ENCODE measurements around the gene DCLRE1C.
A peak's percentile ranks its signal among the peaks of the same experiment; 100 is the strongest.

DNA sequence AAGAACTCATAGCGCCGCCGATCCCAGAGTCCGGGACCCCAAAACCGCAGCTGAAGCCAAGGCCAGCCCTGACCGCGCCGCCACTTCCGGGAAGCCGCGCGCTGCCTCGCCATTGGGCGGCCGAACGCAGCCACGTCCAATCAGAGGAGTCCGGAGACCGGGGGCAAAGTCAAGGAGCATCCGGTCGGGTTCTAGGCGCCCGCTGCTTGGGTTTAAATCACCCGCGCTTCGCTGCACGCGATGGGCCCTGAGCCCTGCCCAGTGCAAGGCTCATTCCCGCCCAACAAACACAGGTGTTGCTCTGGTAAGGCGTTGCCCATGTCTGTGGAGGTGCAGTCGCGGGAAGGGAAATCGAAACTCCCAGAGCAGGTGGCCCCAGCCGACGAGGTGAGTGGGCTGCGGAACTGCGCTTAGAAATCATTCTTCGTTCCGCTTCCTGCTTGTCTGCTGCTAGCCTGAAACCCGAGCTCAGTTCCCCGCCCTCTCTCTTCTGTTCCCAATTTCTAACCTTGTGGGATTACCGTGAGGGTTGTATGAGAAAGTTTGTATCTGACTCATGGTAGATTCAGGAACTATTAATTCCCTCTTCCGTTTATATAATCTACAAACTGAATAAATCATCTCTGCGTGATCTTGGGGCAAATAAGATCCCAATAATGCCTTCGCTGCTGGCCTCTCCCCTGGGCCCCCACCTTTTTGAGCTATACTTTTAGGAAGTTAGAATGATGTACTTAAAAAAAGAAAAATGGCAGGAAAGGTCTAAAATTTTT is at the start of gene DCLRE1C:
- peak in 2 of 4 donors; percentile 50 to 60 for TF ChIP-seq POLR2A (IDR thresholded peaks at IDR 0.05)
- TF ChIP-seq, protein P1, sequence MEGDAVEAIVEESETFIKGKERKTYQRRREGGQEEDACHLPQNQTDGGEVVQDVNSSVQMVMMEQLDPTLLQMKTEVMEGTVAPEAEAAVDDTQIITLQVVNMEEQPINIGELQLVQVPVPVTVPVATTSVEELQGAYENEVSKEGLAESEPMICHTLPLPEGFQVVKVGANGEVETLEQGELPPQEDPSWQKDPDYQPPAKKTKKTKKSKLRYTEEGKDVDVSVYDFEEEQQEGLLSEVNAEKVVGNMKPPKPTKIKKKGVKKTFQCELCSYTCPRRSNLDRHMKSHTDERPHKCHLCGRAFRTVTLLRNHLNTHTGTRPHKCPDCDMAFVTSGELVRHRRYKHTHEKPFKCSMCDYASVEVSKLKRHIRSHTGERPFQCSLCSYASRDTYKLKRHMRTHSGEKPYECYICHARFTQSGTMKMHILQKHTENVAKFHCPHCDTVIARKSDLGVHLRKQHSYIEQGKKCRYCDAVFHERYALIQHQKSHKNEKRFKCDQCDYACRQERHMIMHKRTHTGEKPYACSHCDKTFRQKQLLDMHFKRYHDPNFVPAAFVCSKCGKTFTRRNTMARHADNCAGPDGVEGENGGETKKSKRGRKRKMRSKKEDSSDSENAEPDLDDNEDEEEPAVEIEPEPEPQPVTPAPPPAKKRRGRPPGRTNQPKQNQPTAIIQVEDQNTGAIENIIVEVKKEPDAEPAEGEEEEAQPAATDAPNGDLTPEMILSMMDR (IDR thresholded peaks at IDR 0.05): peak in 1 of 6 experiments; percentile 7
